GM21619 (cell line): ENCODE data around the gene TMEM209.

Experiments used
- ATAC-seq: cut with Tn5 transposase; IDR thresholded peaks from one replicate; pipeline ENCODE4 v1.9.1; 2021; ENCODE audit not compliant: unreplicated experiment

Gene TMEM209

DNA sequence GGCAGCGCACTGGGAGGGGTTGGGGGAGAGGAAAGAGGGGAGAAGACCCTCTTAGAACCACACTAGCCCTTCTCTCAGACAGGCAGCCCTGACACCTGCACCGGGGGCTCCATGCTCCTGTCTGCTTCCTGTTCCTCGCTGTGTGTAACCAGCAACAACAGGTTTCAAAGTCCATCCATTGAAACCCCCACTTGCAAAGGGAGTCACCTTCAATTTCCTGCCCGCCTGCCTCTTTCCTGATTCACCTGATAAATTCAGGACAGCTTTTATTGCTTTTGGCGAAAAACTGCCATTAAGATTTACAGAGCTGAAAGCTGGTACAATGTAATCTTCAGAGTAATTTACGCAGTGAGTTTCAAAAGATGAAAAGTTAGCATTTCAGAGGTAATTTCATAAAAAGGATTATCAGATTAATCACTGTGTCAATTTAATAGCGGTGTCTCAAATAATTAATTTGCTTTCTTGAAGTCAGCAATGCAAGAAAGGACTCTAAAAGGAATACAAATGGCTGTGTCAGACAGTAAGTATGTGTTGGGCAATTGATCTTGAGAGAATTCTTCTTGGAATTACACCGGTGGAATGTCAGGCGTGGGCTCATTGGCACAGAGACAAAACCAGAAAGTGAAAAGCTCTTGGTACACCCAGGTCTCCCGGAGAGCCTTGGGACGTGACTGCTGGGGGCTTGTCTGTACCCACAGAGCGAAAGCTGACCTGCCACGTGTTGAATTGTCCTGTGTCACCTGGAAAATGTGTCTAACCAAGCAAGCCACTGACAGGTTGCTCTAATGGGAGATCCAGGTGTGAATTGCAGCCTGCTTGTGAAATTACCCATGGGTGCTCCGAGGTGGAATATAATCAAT is 60.7 kb downstream of the TMEM209 start:
- no peak for ATAC-seq

GRCh38 chr7:130143986-130144311 is 61.3 kb downstream of the TMEM209 start:
- ATAC-seq: no peak

DNA sequence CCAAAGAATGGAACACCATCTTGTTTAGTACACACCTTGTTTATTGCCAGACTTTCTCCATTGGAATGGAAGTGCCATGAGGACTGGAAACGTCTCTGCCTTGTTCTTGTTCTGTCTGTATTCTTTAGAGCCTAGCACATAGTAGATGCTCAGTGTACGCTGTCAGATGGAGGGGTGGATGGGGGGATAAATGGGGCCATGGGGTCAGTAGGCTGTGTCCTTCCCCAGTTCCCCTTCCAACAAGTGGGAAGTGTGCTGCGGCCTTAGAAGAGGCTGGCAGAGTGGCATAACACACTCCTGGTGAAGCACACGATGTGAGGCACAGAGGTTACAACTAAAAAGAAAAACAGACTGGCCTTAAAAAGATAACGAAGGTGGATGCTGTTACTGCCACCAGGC is 61.9 kb downstream of the TMEM209 start:
- ATAC-seq: no peak

DNA sequence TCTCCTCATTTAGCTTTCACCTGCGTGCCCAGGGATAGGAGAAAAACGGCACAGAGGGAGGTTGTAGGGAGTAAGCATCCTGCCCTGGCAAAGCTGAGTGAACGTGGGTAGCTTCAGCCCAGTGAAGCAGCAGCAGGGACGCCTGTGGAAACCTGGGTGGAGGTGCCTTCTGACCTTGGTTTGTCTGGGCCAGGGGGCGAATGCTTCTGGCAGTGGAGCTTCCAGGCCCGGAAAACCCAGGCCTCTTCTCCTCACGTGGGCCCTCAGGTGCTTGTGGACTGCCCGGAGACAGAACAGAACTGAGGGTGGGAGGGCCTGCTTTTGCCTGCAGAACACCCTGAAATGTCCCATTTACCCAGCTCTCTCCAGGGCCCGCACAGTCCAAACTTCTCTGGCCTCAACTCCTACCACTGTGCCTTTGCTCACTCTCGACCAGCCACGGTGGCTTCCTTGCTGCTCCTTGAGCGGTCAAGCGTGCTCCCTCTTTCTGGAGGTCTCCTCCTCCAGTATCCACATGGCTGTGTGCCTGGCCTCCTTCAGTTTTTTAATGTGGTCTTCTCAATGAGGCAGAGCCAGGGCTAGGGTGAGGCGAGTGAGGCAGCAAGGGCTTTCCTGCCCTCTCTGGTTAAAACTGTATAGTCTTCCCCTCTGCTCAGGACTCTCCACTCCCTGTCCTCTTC is 62.4 kb downstream of the TMEM209 start:
- no peak for ATAC-seq

DNA sequence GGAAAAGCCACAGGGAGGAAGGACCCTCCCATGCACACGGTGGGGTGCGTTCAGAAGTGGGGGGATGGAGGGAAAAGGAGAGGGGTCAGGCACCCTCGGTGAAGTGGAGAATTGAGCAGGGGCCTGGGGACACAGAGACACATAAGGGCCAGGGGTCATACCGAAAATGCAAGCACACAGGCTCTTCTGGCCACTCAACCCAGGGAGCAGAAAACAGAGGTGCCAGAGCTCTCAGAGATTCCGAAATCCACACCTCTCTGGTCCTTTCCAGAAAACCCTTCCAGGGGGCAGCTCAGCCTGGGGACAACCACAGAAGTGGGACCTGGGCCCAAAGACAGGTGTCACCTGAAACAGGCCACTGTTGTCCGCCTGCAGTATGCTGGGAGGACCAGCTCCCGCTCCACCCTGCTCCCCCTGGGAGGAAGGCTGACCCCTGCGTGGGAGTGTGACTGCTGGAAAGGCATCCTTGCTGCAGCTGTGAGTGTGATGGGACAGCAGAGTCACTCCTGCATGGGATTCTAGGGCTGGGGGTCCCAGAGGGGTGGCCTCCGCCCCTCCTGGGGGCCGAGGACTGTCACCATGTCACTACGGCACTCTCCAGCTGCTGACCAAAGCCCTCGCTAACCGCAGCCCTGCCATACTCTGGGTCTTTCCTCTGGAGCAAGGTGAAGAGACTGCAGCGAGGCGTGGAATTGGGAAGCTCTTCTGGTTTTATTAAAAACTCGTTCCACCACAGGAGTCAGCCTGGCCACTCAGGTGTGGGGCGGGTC is 63.1 kb downstream of the TMEM209 start:
- ATAC-seq: no peak

GRCh38 chr7:130141161-130141883 is 63.9 kb downstream of the TMEM209 start:
- peak; percentile 63 for ATAC-seq

DNA sequence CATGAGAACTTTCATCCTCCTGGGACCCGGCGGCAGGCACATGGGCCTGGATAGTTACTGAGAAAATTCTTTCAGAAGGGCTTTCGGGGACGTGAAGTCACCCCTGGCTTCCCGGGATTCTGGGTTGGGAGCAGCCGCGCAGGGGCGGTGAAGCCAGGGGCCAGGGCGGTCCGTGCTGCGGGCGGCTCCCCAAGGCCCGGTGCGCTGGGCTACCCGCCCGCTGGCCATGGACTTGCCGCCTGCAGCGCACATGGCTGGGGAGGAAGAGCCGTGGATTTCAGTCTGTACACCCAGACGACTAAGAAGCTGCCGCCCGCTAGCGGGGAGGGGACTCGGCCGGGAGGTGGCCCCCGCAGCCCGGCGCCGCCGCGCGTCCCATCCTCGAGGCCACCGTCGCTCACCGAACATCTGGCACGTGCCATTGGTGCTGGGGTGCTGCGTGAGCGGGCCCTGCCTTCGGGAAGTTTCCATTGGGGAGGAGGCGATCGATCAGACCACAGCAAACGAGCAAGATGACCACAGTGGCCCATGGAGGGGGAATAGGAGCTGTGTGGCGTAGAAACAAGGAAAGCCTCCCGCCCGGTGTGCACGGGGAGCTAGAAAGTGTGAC is 64.5 kb downstream of the TMEM209 start:
- ATAC-seq: no peak

DNA sequence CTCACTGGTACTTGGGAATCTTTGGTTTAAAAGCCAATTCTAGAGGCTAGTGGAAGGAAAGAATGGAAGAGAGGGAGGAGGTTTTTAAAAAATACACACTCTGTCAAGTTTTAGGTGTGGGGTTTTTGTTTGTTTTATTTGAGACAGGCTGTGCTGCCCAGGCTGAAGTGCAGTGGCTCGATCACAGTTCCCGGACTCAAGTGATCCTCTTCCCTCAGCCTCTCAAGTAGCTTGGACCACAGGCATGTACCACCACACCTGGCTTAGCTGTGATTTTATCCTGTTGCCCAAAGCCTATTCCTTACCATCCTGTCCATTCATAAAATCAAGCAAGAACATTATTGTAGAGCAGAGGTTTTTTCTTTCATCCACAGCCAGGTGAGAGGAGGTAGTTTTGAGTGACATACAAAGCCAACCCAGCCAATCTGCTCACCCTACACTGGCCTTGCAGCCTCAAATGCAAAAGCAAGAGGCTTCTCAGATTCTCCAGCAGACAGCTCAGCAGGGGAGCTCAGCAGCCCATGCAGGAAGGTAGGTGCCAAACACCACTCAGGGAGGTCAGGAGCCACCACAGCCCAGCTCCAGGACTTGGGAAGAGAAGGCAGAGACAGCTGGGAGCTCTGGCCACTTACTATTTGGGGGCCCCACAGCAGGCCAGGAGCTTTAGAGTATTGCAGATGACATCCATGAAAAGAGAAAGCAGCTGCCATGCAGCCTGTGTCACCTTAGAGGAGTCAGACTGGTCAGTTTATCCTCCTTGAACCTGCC is 65.8 kb downstream of the TMEM209 start:
- no peak for ATAC-seq

DNA sequence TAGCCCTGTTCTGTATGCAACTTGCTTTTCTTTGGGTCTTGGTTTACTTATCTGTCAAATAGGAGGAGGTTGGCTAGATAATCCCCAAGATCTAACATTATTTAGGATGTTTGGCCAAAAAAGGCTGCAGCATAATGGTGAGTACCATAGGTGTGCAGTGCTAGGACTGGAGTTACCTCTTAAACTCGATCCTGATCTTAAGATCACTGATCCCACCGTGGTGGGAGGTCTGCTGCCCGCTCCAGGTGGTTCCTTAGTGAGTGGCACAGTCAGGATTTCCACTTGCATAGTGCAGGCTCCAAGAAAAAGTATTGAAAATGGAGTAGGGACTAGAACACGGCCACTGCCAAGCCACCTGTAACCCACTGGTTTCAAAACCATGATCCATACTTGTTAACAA is 68.0 kb downstream of the TMEM209 start:
- ATAC-seq: no peak

DNA sequence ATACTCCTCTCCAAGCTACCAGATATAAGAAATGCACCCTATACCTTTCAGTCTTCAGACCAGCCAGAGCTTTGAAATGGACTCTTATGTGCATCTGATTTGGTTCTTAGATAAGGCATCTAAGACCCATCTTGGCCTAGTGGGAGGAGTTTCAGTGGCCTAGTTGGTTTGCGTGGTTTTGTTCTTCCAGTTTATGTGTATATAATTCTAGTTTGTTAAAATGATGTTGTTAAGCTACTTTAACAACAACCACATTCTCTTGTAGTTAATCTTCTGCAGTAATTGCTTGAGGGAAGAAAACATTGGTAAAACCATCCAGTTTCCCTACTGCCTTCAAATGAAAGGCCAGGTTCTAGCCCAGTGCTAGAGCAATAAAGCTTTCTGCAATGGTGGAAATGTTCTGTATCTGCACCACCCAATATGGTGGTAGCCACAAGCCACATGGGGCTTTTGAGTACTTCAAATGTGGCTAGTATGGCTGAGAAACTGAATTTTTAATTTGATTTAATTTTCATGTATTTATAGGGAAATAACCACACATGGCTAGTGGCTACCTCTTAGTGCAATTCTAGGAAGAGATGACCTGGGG is 68.5 kb downstream of the TMEM209 start:
- ATAC-seq: no peak

GRCh38 chr7:130135208-130136205 is 69.7 kb downstream of the TMEM209 start:
- no peak for ATAC-seq

- no peak for ATAC-seq
Measured at GRCh38 chr7:130134726-130135125, 70.5 kb downstream of the TMEM209 start.

GRCh38 chr7:130134106-130134636 is 71.0 kb downstream of the TMEM209 start:
- no peak for ATAC-seq

- no peak for ATAC-seq
Measured at GRCh38 chr7:130133029-130133782, 72.0 kb downstream of the TMEM209 start.

DNA sequence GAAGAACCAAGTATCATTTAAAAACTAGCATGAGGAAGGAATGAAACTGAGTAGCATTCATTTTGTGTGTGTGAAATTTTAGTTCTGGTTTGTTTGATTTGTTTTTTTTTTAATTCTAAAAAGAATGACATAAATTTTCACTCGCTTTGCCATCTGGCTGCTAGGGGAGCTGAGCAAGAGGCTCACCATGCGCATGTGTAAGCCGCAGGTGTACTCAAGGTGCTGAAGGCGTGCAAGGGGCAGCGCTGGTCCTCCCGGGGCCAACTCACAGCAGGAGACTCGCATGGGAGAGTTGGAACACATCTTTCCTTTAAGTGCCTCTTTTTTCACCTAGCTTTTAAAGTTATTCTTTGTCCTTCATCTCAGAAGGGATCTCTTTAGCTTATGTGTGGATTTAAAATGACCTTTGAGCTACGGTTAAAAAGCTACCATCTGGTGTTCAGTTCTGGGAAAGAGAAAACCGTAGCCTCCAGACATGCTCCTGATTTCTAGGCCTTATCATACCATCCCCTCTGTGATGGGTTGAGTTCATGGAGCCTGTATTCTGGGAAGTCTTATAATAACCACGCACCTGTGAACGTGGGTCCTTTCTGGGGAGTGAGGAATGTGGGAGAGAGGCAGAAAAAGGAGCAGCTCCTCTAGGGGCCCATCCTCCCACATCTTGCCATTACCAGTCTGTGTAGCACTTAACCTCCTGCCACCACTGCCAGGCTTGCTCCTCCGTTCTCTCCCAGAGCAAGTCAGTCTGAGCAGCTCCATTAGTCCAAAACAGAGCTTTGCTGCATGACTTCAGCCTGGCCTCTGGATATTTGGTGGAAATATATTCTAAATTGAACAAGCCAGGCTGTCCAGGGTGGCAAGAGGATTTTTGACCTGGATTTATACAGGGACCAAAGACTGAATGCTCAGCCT is 73.0 kb downstream of the TMEM209 start:
- ATAC-seq: no peak

GRCh38 chr7:130131191-130131834 is 73.9 kb downstream of the TMEM209 start:
- ATAC-seq: no peak
